Lower leg skin (tissue), 3 donors: ENCODE results near the gene CDK1.

Experiments used
- POLR2A ChIP-seq, 2 donors: fragments of 450-650 bp; IDR thresholded peaks; one replicate each; pipeline ENCODE4 v1.6.1; 2016 to 2017; ENCODE audit warnings: antibody characterized with exemption in 2 of 2, mild to moderate bottlenecking in 1 of 2, moderate library complexity in 1 of 2
- TF ChIP-seq, protein P1 (sequence below), 3 donors: fragments of 450-650 bp; IDR thresholded peaks; one replicate each; pipeline ENCODE4 v1.5.1; 2016; ENCODE audit warnings: antibody characterized with exemption in 3 of 3, mild to moderate bottlenecking in 3 of 3, moderate library complexity in 2 of 3

DNA sequence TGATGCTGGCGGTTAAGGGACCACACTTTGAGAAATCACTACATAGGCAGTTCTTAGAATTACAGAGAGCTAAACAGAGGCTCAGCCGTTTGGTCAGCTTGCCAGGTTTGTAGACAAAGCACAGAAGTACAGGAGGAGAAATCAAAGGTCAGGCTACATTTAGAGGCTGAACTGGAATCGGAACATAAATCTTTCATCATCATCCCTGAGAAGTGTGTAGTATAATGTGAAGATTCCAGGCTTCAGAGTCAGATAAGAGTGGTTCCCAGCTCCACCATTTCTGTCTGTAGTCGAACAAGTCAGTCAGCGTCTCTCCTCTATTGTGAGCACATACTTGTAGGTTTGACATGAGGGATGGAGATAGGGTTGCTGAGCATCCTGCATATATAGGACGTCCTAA lies 18.9 kb downstream of the CDK1 start:
- TF ChIP-seq, protein P1, sequence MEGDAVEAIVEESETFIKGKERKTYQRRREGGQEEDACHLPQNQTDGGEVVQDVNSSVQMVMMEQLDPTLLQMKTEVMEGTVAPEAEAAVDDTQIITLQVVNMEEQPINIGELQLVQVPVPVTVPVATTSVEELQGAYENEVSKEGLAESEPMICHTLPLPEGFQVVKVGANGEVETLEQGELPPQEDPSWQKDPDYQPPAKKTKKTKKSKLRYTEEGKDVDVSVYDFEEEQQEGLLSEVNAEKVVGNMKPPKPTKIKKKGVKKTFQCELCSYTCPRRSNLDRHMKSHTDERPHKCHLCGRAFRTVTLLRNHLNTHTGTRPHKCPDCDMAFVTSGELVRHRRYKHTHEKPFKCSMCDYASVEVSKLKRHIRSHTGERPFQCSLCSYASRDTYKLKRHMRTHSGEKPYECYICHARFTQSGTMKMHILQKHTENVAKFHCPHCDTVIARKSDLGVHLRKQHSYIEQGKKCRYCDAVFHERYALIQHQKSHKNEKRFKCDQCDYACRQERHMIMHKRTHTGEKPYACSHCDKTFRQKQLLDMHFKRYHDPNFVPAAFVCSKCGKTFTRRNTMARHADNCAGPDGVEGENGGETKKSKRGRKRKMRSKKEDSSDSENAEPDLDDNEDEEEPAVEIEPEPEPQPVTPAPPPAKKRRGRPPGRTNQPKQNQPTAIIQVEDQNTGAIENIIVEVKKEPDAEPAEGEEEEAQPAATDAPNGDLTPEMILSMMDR (IDR thresholded peaks at IDR 0.05): no peak
- TF ChIP-seq POLR2A (IDR thresholded peaks at IDR 0.05): no peak
